Endothelial cell of umbilical vein (primary cell): ENCODE results near the gene NCKAP5.

Experiments
- EZH2 ChIP-seq: IDR thresholded peaks from 2 replicates; pipeline ENCODE4 v1.6.1; 2012; ENCODE audit warnings: borderline replicate concordance, low read depth, mild to moderate bottlenecking, moderate library complexity, low read length, inconsistent platforms; ENCODE audit not compliant: severe bottlenecking
- FOS ChIP-seq: IDR thresholded peaks from 2 replicates; pipeline ENCODE4 v1.6.1; 2011; ENCODE audit warnings: mild to moderate bottlenecking, low read length, moderate library complexity, borderline replicate concordance; ENCODE audit not compliant: insufficient read depth
- JUN ChIP-seq: IDR thresholded peaks from 2 replicates; pipeline ENCODE4 v1.6.1; 2011; ENCODE audit warnings: borderline replicate concordance, low read depth; ENCODE audit not compliant: insufficient read length, insufficient read depth
- POLR2A ChIP-seq: IDR thresholded peaks from 2 replicates; pipeline ENCODE4 v1.6.1; 2012; ENCODE audit warnings: low read depth, mild to moderate bottlenecking, control low read depth, low read length
- TF ChIP-seq, protein P1 (sequence below), 2 donors: IDR thresholded peaks; 1 replicate in 1 of 2; 2 replicates in 1 of 2; pipeline ENCODE4 v1.5.1; 2011; ENCODE audit warnings: low read length in 2 of 2, mild to moderate bottlenecking in 2 of 2, moderate library complexity in 2 of 2, control low read depth in 1 of 2, inconsistent platforms in 1 of 2, low read depth in 1 of 2; ENCODE audit not compliant: insufficient read depth in 1 of 2; ENCODE audit errors: extremely low read depth in 1 of 2
- TF ChIP-seq, protein P2 (sequence below): IDR thresholded peaks from 2 replicates; pipeline ENCODE4 v1.6.1; 2011; ENCODE audit not compliant: insufficient read depth, insufficient read length

DNA sequence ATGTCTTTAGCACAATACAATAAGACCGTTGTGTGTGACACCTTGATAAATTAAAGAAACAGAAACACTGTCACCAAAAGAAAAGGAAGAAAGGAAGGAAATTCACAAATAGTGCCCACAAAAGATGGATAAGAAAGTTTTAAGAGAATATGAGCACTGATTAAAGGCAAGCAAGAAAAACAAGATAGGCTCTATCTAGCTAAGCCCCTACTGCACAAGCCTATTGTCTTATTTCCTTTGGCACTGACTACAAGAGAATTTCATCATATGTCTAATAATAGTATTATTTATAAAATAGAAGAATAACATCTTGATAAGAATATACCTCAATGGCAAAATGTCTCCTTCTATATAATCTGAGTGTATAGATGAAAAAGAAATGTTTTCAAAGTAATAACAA, 335.7 kb downstream of the NCKAP5 start:
- no peak for TF ChIP-seq EZH2
- TF ChIP-seq POLR2A = no peak
- TF ChIP-seq, protein P1, sequence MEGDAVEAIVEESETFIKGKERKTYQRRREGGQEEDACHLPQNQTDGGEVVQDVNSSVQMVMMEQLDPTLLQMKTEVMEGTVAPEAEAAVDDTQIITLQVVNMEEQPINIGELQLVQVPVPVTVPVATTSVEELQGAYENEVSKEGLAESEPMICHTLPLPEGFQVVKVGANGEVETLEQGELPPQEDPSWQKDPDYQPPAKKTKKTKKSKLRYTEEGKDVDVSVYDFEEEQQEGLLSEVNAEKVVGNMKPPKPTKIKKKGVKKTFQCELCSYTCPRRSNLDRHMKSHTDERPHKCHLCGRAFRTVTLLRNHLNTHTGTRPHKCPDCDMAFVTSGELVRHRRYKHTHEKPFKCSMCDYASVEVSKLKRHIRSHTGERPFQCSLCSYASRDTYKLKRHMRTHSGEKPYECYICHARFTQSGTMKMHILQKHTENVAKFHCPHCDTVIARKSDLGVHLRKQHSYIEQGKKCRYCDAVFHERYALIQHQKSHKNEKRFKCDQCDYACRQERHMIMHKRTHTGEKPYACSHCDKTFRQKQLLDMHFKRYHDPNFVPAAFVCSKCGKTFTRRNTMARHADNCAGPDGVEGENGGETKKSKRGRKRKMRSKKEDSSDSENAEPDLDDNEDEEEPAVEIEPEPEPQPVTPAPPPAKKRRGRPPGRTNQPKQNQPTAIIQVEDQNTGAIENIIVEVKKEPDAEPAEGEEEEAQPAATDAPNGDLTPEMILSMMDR (IDR thresholded peaks at IDR 0.05; ENCODE audit: extremely low read depth in 1 of 2, insufficient read depth in 1 of 2, low read depth in 1 of 2, low read length in 2 of 2) = no peak
- TF ChIP-seq JUN = peak; percentile 43
- TF ChIP-seq FOS = no peak
- TF ChIP-seq, protein P2, sequence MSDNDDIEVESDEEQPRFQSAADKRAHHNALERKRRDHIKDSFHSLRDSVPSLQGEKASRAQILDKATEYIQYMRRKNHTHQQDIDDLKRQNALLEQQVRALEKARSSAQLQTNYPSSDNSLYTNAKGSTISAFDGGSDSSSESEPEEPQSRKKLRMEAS = no peak
